ENCODE data around the gene FOXL2NB.

The FOXL2NB gene

DNA sequence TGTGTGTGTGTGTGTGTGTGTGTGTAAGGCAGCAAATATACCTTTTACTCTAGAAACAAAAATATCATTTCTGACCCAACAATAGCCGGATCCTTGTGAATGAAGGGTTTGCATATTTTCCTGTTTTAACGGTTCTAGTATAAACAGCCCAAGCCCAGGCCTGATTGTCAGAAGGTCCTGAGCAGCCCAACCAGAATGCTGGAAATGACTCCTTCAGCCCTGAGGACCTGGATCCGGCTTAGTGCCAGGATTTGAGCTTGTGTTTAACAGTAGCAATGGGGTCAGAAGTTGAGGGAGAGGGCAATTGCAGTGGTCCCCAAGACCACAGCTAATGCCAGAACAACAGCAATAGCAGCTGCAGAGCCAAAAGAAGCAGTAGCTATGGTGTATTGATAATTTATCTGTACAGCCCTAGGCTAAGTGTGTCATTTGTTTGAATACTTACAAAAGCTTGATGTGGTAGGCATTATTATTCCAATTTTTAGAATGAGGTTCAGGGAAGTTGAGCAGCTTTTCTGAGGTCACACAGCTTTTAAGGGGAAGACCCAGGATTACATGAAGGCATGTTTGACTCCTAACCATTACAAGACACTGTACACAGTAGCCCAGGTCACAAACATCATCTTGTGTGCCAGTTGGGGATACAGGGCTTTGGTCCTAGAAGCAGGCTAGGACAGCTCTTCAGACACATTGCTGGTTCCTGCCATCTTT is 12.9 kb upstream of the FOXL2NB start:
- TF ChIP-seq, protein P1, sequence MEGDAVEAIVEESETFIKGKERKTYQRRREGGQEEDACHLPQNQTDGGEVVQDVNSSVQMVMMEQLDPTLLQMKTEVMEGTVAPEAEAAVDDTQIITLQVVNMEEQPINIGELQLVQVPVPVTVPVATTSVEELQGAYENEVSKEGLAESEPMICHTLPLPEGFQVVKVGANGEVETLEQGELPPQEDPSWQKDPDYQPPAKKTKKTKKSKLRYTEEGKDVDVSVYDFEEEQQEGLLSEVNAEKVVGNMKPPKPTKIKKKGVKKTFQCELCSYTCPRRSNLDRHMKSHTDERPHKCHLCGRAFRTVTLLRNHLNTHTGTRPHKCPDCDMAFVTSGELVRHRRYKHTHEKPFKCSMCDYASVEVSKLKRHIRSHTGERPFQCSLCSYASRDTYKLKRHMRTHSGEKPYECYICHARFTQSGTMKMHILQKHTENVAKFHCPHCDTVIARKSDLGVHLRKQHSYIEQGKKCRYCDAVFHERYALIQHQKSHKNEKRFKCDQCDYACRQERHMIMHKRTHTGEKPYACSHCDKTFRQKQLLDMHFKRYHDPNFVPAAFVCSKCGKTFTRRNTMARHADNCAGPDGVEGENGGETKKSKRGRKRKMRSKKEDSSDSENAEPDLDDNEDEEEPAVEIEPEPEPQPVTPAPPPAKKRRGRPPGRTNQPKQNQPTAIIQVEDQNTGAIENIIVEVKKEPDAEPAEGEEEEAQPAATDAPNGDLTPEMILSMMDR (conservative IDR thresholded peaks at IDR 0.05) = no peak
- H3K27ac ChIP-seq = no peak overlapping the region

DNA sequence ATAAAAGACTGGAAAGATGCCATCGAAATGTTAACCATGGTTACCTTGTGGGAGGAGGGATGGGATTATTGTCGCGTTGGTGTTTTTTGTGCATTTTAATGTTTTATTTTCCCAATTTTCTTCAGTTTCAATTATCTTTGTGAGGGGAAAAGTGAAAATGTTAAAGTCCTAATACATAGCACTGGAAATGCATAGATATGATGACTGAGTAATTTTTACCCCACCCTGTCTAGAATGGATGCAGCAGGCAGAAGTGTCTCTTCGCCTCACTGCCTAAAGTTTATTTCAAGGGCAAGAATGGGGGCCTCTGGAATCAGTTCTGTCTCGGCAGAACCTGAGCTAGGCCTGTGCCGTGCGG is 11.5 kb upstream of the FOXL2NB start:
- H3K27ac ChIP-seq = no peak overlapping the region
- TF ChIP-seq, protein P1 (conservative IDR thresholded peaks at IDR 0.05) = no peak

DNA sequence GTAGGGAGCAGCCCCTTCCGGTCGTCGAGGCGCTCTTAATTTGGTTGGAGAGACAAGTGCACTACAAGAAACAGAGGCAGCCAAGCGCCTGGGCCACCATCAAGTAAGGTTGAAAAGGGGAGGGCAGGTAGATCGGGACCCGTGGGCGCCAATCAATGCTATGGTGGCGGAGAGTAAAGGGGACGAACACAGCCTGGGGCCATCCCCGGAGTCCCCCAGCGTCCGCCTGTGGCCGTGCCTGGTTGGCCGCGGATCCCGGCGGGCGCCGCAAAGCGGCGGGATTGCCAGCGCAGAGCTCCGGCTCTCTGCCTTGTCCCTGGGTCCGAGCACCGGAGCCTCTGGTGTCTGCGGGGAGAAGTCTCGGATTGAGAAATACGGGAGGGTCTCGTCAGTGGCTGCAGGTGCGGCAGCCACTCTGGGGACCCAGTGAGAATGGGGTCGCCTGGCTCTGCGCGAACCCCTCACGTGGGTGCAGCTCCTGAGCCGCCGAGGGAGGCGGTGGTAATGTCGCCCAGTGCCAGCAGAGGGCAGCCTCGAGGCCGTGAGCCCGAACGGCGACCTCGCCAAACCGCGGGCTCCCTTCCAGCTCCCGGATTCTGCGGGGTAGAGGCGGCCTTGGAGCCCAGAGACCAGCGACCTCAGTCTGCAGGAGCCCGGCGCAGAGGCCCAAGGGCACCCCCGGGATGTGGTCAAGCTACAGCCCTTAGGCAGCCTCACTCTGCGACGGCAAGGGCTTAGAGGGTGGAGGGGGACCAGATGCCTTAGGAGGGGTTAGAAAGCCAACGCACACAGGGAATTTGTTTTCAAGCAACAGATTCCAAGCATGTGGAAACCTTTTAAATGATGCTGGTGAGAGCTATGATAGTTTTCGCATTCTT is 10.9 kb upstream of the FOXL2NB start:
- TF ChIP-seq, protein P1 (conservative IDR thresholded peaks at IDR 0.05) = peak; percentile 91
- H3K27ac ChIP-seq = peak overlapping the region; percentile 27; the same call in 1 of the 2 replicates

- TF ChIP-seq, protein P1 (conservative IDR thresholded peaks at IDR 0.05) = no peak
- peak overlapping the region; percentile 27; the same call in 1 of the 2 replicates for H3K27ac ChIP-seq
Observed at GRCh38 chr3:138936741-138937689, 10.0 kb upstream of the FOXL2NB start.

GRCh38 chr3:138937690-138938055 is 9.3 kb upstream of the FOXL2NB start:
- H3K27ac ChIP-seq = no peak overlapping the region

GRCh38 chr3:138938056-138938876 is 8.8 kb upstream of the FOXL2NB start:
- TF ChIP-seq, protein P1 (conservative IDR thresholded peaks at IDR 0.05) = no peak
- no peak overlapping the region for H3K27ac ChIP-seq

More at GRCh38 chr3:138937690-138938055, 9.3 kb upstream of the FOXL2NB start:
- TF ChIP-seq, protein P1 (conservative IDR thresholded peaks at IDR 0.05) = no peak

Measured in VCaP (cell line).